ENCODE measurements around the gene CA12. TPM values are rescaled to one million over a fixed set of nuclear protein-coding genes. Genes with fewer than 3 reads are reported as not detected.
"Not testable (repeated sequence)": the region's sequence is repeated elsewhere in the genome, so short reads cannot be mapped to it uniquely, and the experiment has no call there.

Gene CA12
- total RNA-seq, 1 donor from 2014 or later = 6.7 TPM

GRCh38 chr15:63421433-63421832 lies 39.8 kb upstream of the CA12 start:
- Histone ChIP-seq H3K9me3 (no peaks in the 10 kb centered on the region), H3K4me1 (no peaks in the 10 kb centered on the region), H3K27me3 (no peaks in the 10 kb centered on the region), H3K4me3 (no peak overlapping the region), H3K27ac (no peak overlapping the region), H3K36me3 (no peaks in the 10 kb centered on the region)
- intact Hi-C loops (cut with DNase I) = no loop called here
- ATAC-seq (no peak), DNase-seq (no peak)
- TF ChIP-seq CTCF (IDR thresholded peaks at IDR 0.05) = no peak

GRCh38 chr15:63420333-63420747 lies 38.7 kb upstream of the CA12 start:
- Histone ChIP-seq H3K27ac (no peak overlapping the region), H3K36me3 (no peaks in the 10 kb centered on the region), H3K27me3 (no peaks in the 10 kb centered on the region), H3K4me3 (no peak overlapping the region), H3K4me1 (no peaks in the 10 kb centered on the region), H3K9me3 (no peaks in the 10 kb centered on the region)
- no peak for TF ChIP-seq CTCF (IDR thresholded peaks at IDR 0.05)
- no peak for DNase-seq
- ATAC-seq = no peak
- intact Hi-C loops (cut with DNase I) = no loop called here

- Histone ChIP-seq H3K4me1 (no peaks in the 10 kb centered on the region), H3K4me3 (no peak overlapping the region), H3K36me3 (no peaks in the 10 kb centered on the region), H3K27me3 (no peaks in the 10 kb centered on the region), H3K27ac (no peak overlapping the region), H3K9me3 (no peaks in the 10 kb centered on the region)
- TF ChIP-seq CTCF (IDR thresholded peaks at IDR 0.05) = no peak
- ATAC-seq (no peak), DNase-seq (no peak)
- intact Hi-C loops (cut with DNase I) = no loop called here
Measured at GRCh38 chr15:63418811-63419210, 37.2 kb upstream of the CA12 start.

- no peaks in the 10 kb centered on the region for H3K27me3 ChIP-seq
- intact Hi-C loops (cut with DNase I) = no loop called here
- no peaks in the 10 kb centered on the region for H3K9me3 ChIP-seq
- no peak overlapping the region for H3K27ac ChIP-seq
- no peak for DNase-seq
- no peaks in the 10 kb centered on the region for H3K4me1 ChIP-seq
- no peak for TF ChIP-seq CTCF (IDR thresholded peaks at IDR 0.05)
- no peak overlapping the region for H3K4me3 ChIP-seq
- no peaks in the 10 kb centered on the region for H3K36me3 ChIP-seq
- no peak for ATAC-seq
Measured at GRCh38 chr15:63417721-63418120, 36.1 kb upstream of the CA12 start.

GRCh38 chr15:63417274-63417673 lies 35.6 kb upstream of the CA12 start:
- H3K27me3 ChIP-seq; intact Hi-C loops (cut with DNase I); DNase-seq: not testable (repeated sequence)

GRCh38 chr15:63414474-63415120 lies 33.0 kb upstream of the CA12 start:
- no peak for ATAC-seq
- TF ChIP-seq CTCF (IDR thresholded peaks at IDR 0.05) = no peak
- H3K36me3 ChIP-seq = no peaks in the 10 kb centered on the region
- no peaks in the 10 kb centered on the region for H3K27me3 ChIP-seq
- no peak overlapping the region for H3K27ac ChIP-seq
- no peaks in the 10 kb centered on the region for H3K4me1 ChIP-seq
- intact Hi-C loops (cut with DNase I) = no loop called here
- no peak overlapping the region for H3K4me3 ChIP-seq
- no peaks in the 10 kb centered on the region for H3K9me3 ChIP-seq
- no peak for DNase-seq

More at GRCh38 chr15:63417274-63417673, 35.6 kb upstream of the CA12 start:
- H3K9me3 ChIP-seq, ATAC-seq, H3K27ac ChIP-seq, H3K36me3 ChIP-seq, H3K4me3 ChIP-seq, H3K4me1 ChIP-seq: not testable (repeated sequence)

Measured in upper lobe of right lung (tissue), 1 donor.